Neural progenitor cell (in vitro differentiated cells): ENCODE data around the gene CARMIL1.

Experiments used
- EZH2 ChIP-seq: fragments of 200-600 bp; sonication (generic); IDR thresholded peaks from 2 replicates; pipeline ENCODE4 v1.6.1; 2017; ENCODE audit warnings: antibody characterized with exemption, mild to moderate bottlenecking, moderate library complexity
- EZH2phosphoT487 ChIP-seq: fragments of 200-600 bp; sonication (generic); IDR thresholded peaks from 2 replicates; pipeline ENCODE4 v1.6.1; 2017; ENCODE audit warnings: antibody characterized with exemption
- TF ChIP-seq, protein P1 (sequence below): fragments of 200-600 bp; sonication (generic); IDR thresholded peaks from 2 replicates; pipeline ENCODE4 v1.5.1; 2017; ENCODE audit warnings: antibody characterized with exemption, mild to moderate bottlenecking

DNA sequence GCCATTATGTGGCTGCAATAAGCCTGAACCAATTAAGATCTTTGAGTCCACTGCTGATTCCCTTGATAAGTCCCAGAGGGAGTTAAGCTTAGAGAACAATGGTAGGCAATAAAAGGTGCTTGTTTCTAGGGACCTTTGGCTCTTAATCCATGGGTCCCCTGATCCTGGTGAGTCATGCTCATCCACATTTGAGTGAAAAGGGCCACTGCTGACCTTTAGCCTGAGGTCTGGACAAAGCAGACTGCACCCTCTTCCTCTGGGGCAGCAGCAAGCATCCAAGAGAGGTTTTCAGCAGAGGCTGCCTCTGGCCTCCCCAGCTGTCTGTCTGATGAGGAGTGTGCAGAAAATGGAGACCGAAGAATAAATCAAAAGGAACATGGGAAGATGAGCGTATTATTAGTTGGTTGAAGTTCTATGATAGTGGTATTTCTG is 356.7 kb downstream of the CARMIL1 start:
- TF ChIP-seq EZH2 (no peak), EZH2phosphoT487 (peak; percentile 63)
- TF ChIP-seq, protein P1, sequence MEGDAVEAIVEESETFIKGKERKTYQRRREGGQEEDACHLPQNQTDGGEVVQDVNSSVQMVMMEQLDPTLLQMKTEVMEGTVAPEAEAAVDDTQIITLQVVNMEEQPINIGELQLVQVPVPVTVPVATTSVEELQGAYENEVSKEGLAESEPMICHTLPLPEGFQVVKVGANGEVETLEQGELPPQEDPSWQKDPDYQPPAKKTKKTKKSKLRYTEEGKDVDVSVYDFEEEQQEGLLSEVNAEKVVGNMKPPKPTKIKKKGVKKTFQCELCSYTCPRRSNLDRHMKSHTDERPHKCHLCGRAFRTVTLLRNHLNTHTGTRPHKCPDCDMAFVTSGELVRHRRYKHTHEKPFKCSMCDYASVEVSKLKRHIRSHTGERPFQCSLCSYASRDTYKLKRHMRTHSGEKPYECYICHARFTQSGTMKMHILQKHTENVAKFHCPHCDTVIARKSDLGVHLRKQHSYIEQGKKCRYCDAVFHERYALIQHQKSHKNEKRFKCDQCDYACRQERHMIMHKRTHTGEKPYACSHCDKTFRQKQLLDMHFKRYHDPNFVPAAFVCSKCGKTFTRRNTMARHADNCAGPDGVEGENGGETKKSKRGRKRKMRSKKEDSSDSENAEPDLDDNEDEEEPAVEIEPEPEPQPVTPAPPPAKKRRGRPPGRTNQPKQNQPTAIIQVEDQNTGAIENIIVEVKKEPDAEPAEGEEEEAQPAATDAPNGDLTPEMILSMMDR = no peak
